Measurements from ENCODE around the gene TMEM33. TPM values are rescaled to one million over a fixed set of nuclear protein-coding genes. Genes with fewer than 3 reads are reported as not detected.

The TMEM33 gene
- total RNA-seq, 4 donors from 2014 or later = 18.2 to 67.4 (median 46.7) TPM

DNA sequence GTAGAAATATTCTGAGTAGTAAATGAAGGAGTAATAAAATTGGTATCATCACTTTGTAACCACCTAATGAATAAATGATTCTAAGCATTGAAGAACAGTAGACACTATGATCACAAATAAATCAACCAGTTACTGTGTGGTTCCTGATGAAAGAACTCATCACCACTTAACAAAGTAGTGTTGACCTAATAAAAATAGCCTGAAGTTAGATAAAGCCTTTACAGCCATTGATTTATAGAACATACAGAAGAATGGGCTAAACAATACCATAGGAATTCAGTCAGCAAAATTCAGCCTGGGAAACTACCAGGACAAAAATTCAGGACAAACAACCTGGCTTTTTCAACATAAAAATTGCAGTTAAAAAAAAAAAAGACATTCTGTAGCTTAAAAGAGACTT is 64.1 kb downstream of the TMEM33 start:
- Histone ChIP-seq H3K9me3 (no peaks in the 10 kb centered on the region), H3K27me3 (no peaks in the 10 kb centered on the region), H3K4me1 (no peaks in the 10 kb centered on the region), H3K36me3 (peaks cover 0 to 5% (median 0%) of the 10 kb centered on the region in 3 donors), H3K27ac (no peak overlapping the region), H3K4me3 (no peak overlapping the region)
- DNase-seq = no peak
- no peak for TF ChIP-seq POLR2A (IDR thresholded peaks at IDR 0.05)
- TF ChIP-seq, protein P1, sequence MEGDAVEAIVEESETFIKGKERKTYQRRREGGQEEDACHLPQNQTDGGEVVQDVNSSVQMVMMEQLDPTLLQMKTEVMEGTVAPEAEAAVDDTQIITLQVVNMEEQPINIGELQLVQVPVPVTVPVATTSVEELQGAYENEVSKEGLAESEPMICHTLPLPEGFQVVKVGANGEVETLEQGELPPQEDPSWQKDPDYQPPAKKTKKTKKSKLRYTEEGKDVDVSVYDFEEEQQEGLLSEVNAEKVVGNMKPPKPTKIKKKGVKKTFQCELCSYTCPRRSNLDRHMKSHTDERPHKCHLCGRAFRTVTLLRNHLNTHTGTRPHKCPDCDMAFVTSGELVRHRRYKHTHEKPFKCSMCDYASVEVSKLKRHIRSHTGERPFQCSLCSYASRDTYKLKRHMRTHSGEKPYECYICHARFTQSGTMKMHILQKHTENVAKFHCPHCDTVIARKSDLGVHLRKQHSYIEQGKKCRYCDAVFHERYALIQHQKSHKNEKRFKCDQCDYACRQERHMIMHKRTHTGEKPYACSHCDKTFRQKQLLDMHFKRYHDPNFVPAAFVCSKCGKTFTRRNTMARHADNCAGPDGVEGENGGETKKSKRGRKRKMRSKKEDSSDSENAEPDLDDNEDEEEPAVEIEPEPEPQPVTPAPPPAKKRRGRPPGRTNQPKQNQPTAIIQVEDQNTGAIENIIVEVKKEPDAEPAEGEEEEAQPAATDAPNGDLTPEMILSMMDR (IDR thresholded peaks at IDR 0.05) = no peak

DNA sequence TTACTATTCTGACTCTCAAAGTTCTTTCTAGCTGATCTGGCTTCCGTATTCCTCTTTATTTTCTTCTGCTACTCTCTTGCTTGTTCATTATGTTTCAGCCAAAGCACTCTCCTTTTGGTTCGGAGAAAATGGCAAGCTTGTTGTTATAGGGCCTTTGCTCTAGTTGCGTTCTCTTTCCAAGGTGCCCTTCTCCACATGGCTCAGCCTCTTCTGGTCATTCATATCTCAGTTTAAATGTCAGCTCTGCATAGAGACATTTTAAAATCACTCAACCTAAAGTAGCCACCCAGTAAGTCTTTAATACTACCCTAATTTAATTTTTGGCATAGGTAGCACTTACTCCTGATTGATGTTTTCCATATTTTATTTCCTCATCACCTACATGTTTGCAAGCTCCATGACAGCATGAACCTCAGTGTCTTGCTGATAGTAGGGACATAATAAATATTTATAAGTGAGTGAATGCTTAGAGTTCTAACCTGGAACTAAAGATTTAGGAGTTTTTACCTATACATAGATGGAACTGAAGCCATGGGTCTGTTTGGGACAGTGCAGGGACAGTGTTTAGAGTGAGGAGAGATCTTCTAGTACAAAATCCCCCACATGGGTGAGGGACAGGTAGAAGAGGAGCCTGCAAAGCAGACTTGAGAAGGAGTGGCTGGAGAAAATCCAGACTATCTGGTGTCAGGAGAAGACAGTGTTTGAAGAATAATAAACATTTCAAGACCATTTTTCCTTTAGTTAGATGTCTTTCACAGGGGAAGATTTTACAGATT is 73.0 kb downstream of the TMEM33 start:
- no peak for DNase-seq
- Histone ChIP-seq H3K36me3 (peaks cover 0 to 4% (median 0%) of the 10 kb centered on the region in 3 donors), H3K9me3 (no peaks in the 10 kb centered on the region), H3K27me3 (no peaks in the 10 kb centered on the region), H3K4me1 (no peaks in the 10 kb centered on the region), H3K4me3 (no peak overlapping the region), H3K27ac (no peak overlapping the region)
- no peak for TF ChIP-seq POLR2A (IDR thresholded peaks at IDR 0.05)
- TF ChIP-seq, protein P1 (IDR thresholded peaks at IDR 0.05) = no peak

Small RNAs within 50 kb of the gene (small RNA-seq; reads per million reads assigned to genes)
- 0 reads per million in 2 donors for gene AC108210.2

Other genes starting within 250 kb of the TMEM33 start
- 1 to 10 TPM in 1 of 4 donors, under 1 TPM in 1, not detected in 2; 0.80 to 1.5 TPM for gene PHOX2B, start 186.7 kb upstream of the TMEM33 start, total RNA-seq
- gene DCAF4L1, start 46.3 kb downstream of the TMEM33 start, total RNA-seq = under 1 TPM in 2 of 4 donors, not detected in 2; 0.19 to 0.53 TPM
- 10 to 100 TPM; 51.3 to 61.1 (median 56.6) TPM for gene SLC30A9, start 55.1 kb downstream of the TMEM33 start, total RNA-seq
- gene BEND4, start 217.2 kb downstream of the TMEM33 start, total RNA-seq = 1 to 10 TPM in 2 of 4 donors, under 1 TPM in 2; 0.47 to 7.4 (median 1.3) TPM

Measured in Peyer's patch (tissue), 4 donors.